ENCODE data around the gene PTBP2. TPM values are rescaled to one million over a fixed set of nuclear protein-coding genes. Genes with fewer than 3 reads are reported as not detected.

PTBP2 gene
- total and polyA plus RNA-seq, 9 donors = 14.7 to 43.1 (median 28.0) TPM

DNA sequence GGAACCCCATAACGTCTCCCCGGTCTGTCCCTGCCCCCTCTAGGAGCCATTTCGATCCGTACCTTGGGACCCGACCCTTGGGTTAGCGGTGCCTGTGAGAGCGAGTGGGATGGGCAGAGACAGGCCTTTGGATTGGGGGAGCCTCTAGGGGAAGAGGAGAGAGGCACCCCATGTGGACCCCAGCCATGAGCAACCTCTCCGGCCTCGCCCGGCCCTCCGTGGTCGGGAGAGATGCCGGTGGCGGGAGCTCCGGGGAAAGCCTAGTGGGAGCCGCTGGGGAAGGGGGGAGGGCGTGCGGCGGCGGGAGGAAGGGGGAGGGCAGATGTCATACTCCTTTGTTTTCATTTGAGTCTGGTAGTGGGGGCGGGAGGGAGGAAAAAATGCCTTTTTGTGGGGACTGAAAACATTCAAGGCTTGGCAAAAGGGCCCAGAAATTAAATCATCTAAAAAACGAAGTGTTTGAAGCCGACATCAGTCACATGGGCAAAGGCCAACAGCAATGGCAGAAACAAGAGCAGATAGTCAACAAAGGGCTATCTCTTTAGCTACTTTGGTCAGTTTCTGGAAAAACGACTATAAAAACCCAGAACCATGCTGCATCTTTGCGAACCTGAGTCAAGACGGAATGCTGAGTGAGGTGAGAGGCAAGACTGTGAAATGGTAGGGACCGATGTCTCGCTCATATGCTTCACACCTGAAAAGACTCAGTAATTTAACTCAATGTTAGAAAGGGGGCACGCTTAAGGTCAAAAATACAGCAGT, 758 bp downstream of the PTBP2 start:
- H3K27me3 ChIP-seq = no peaks in the 10 kb centered on the region
- H3K4me3 ChIP-seq = peak overlapping the region; percentile 67
- TF ChIP-seq, protein P1, sequence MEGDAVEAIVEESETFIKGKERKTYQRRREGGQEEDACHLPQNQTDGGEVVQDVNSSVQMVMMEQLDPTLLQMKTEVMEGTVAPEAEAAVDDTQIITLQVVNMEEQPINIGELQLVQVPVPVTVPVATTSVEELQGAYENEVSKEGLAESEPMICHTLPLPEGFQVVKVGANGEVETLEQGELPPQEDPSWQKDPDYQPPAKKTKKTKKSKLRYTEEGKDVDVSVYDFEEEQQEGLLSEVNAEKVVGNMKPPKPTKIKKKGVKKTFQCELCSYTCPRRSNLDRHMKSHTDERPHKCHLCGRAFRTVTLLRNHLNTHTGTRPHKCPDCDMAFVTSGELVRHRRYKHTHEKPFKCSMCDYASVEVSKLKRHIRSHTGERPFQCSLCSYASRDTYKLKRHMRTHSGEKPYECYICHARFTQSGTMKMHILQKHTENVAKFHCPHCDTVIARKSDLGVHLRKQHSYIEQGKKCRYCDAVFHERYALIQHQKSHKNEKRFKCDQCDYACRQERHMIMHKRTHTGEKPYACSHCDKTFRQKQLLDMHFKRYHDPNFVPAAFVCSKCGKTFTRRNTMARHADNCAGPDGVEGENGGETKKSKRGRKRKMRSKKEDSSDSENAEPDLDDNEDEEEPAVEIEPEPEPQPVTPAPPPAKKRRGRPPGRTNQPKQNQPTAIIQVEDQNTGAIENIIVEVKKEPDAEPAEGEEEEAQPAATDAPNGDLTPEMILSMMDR (IDR thresholded peaks at IDR 0.05) = no peak
- TF ChIP-seq POLR2A (IDR thresholded peaks at IDR 0.05) (no peak), EP300 (IDR thresholded peaks at IDR 0.05) (no peak)
- 1 to 2% (median 1%) methylated on average over 29 of the region's 29 CpGs for WGBS, 3 donors
- peak; percentile 56 to 76 (median 73) for DNase-seq
- no peaks in the 10 kb centered on the region for H3K9me3 ChIP-seq
- no peaks in the 10 kb centered on the region for H3K36me3 ChIP-seq
- H3K27ac ChIP-seq = peak overlapping the region; percentile 96 to 97
- intact Hi-C loops (cut with DNase I) = no loop called here
- H3K4me1 ChIP-seq (ENCODE audit: insufficient read depth) = peaks cover 4% of the 10 kb centered on the region

DNA sequence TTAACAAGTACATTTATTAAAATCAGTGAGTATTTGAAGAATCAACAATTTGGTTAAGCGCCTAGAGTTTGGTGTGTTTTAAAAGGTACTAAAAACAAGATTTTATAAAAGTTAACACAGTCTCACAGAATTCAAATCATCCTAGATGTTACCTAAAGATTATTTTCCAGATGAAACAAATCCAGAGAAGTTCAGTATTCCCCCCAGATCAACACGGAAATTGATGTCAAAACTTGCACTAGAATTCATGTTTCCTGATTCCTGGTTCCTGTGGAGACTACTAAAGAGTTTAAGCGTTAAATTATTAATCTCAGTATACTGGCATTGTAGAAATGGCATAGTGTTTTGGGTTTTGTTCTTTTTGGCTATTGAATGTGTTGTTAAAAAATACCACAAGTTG, 1.4 kb downstream of the PTBP2 start:
- H3K9me3 ChIP-seq = no peaks in the 10 kb centered on the region
- peak overlapping the region; percentile 67 for H3K4me3 ChIP-seq
- intact Hi-C loops (cut with DNase I) = no loop called here
- peak overlapping the region in 1 of 2 donors; percentile 96 for H3K27ac ChIP-seq
- no peak for DNase-seq
- no peaks in the 10 kb centered on the region for H3K27me3 ChIP-seq
- TF ChIP-seq EP300 (IDR thresholded peaks at IDR 0.05) (no peak), POLR2A (IDR thresholded peaks at IDR 0.05) (no peak)
- TF ChIP-seq, protein P1 (IDR thresholded peaks at IDR 0.05) = no peak
- H3K4me1 ChIP-seq (ENCODE audit: insufficient read depth) = peaks cover 5% of the 10 kb centered on the region
- H3K36me3 ChIP-seq = no peaks in the 10 kb centered on the region
- 20 to 27% (median 23%) methylated on average over 3 of the region's 3 CpGs for WGBS, 3 donors

DNA sequence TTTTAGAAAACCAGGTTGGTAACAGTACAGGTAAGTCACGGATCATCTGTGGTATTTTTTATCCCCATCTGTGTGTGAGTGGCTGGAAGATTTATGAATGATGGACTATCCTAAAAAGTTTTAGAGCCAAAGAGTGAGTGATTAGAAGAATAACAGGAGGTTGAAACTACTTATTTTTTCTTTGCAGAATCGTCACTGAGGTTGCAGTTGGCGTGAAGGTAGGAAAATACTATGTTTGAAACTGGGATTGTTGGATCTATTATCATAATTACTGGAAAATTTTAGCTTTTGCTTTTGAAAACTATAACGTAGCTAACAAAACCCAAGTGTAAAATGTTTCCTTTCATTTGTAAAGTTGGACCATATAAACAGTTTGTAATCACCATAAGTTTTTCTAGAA, 1.8 kb downstream of the PTBP2 start:
- WGBS, 3 donors = 45 to 49% (median 45%) methylated on average over 4 of the region's 4 CpGs
- H3K27ac ChIP-seq = no peak overlapping the region
- no peaks in the 10 kb centered on the region for H3K36me3 ChIP-seq
- peaks cover 7% of the 10 kb centered on the region for H3K4me1 ChIP-seq (ENCODE audit: insufficient read depth)
- TF ChIP-seq, protein P1 (IDR thresholded peaks at IDR 0.05) = no peak
- TF ChIP-seq POLR2A (IDR thresholded peaks at IDR 0.05) = no peak
- TF ChIP-seq EP300 (IDR thresholded peaks at IDR 0.05) = no peak
- no peak for DNase-seq
- intact Hi-C loops (cut with DNase I) = no loop called here
- H3K27me3 ChIP-seq = no peaks in the 10 kb centered on the region
- no peaks in the 10 kb centered on the region for H3K9me3 ChIP-seq
- H3K4me3 ChIP-seq = peak overlapping the region; percentile 67

DNA sequence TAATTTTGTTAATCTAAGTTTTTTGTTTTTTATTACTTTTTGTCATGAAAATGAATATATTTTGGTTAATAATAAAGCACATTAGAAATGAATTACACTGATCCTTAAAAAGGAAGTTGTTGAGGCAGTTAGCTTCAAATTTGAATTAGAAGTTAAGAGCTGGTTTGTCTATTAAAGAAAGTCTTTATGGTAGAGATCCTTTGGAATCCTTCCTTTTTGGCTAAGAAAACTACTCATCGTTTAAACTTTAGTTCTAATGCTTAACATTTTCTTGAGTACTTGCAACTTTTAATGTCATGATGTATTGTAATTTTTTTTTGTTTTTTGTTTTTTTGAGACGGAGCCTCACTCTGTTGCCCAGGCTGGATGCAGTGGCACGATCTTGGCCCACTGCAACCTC, 2.4 kb downstream of the PTBP2 start:
- Histone ChIP-seq H3K27me3 (no peaks in the 10 kb centered on the region), H3K4me3 (peak overlapping the region; percentile 19), H3K9me3 (no peaks in the 10 kb centered on the region), H3K27ac (no peak overlapping the region), H3K4me1 (ENCODE audit: insufficient read depth) (peaks cover 7% of the 10 kb centered on the region), H3K36me3 (no peaks in the 10 kb centered on the region)
- TF ChIP-seq POLR2A (IDR thresholded peaks at IDR 0.05) = no peak
- no peak for TF ChIP-seq EP300 (IDR thresholded peaks at IDR 0.05)
- TF ChIP-seq, protein P1 (IDR thresholded peaks at IDR 0.05) = no peak
- WGBS, 3 donors = 61 to 67% (median 63%) methylated on average over 3 of the region's 3 CpGs
- DNase-seq = no peak
- intact Hi-C loops (cut with DNase I) = no loop called here
